ENCODE measurements around the gene RAET1G. TPM values are rescaled to one million over a fixed set of nuclear protein-coding genes. Genes with fewer than 3 reads are reported as not detected.
"Not testable (repeated sequence)": the region's sequence is repeated elsewhere in the genome, so short reads cannot be mapped to it uniquely, and the experiment has no call there.

RAET1G gene, protein sequence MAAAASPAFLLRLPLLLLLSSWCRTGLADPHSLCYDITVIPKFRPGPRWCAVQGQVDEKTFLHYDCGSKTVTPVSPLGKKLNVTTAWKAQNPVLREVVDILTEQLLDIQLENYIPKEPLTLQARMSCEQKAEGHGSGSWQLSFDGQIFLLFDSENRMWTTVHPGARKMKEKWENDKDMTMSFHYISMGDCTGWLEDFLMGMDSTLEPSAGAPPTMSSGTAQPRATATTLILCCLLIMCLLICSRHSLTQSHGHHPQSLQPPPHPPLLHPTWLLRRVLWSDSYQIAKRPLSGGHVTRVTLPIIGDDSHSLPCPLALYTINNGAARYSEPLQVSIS
- total RNA-seq, result not detected

DNA sequence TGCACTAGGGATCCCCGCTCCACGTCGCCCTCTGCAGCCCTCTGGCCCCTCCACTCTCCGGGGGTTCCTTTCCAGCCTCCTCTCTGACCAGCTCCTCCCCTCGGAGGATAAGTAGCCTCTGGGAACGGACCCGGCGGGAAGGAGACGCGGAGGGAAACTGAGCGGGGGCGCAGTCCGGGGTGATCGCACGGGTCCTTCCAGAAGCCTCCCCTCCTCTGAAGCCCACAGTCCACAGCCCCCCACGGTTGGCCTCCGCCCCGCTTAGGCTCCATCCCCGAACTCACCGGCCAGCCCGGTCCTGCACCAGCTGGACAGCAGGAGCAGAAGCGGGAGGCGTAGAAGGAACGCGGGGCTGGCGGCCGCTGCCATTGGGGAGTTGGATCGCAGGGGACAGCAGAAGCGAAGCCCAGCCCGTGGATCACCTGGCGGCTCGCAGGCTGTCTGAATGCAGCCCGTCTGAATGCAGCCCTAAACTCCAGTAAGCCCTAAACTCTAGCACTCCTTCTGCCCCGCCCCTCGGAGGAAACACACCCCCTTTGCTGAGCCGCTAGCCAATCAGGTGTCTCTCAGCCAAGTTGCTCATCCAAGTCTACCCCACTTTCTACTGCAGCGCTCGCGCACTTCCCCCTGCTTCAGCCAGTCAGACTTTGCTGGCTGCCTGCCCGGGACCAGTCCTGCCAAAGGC lies at the start of gene RAET1G:
Gene RAET1G, minus strand, starts transcription at position 480 of the 685 bp plus-strand sequence. Its CDS starts 111 bp downstream, at position 369.
- peak within 1 kb of the TSS; percentile 84 for H3K4me3 Mint-ChIP-seq
- H3K36me3 Mint-ChIP-seq, result no peaks in the 10 kb centered on the region
- no peak within 1 kb of the TSS for H3K27ac Mint-ChIP-seq
- peaks cover 63% of the 10 kb centered on the region for H3K27me3 Mint-ChIP-seq
- peaks cover 17% of the 10 kb centered on the region for H3K4me1 Mint-ChIP-seq
- POLR2A ChIA-PET, result no interaction called here
- no peaks in the 10 kb centered on the region for H3K9me3 Mint-ChIP-seq
- ATAC-seq (ENCODE audit: low read depth), result peak; percentile 92
- DNase-seq, result peak; percentile 75

DNA sequence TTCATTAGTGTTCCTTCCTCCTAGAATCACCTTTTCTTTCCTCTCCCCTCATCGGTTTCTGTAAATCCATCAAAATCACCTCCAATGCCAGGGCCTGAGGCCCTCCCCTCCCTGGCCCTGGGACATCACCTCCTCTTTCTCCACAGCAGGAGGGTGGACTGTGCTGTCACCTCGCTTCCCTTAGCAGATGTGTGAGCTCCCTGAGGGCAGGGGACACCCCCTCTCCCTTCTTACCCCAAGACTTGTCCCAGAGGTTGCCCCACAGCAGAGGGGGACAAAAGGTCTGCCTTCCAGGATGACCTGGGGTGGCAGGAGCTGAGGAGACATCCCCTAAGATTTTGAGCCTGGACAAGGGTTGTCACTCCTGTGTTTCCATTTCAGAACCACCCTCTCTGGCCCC lies 46.7 kb upstream of the RAET1G start:
- Mint-ChIP-seq H3K36me3 (peaks cover 4% of the 10 kb centered on the region), H3K4me1 (peaks cover 16% of the 10 kb centered on the region), H3K4me3 (no peak overlapping the region), H3K27ac (no peak overlapping the region), H3K9me3 (no peaks in the 10 kb centered on the region), H3K27me3 (peaks cover 58% of the 10 kb centered on the region)
- POLR2A ChIA-PET, result no interaction called here
- DNase-seq, result no peak
- ATAC-seq (ENCODE audit: low read depth), result no peak

DNA sequence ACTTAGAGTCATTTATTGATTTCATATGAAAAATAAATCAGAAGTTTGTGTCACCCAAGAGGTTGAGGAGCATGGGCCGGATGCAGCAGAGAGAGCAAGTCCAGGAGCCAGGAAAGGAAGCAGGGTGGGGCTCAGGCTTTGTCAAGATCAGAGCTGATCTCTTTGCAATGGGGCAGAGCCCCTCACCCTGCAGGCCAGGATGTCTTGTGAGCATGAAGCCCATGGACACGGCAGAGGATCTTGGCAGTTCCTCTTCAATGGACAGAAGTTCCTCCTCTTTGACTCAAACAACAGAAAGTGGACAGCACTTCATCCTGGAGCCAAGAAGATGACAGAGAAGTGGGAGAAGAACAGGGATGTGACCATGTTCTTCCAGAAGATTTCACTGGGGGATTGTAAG lies 46.0 kb upstream of the RAET1G start:
- H3K27ac Mint-ChIP-seq; H3K4me3 Mint-ChIP-seq; ATAC-seq (ENCODE audit: low read depth); H3K9me3 Mint-ChIP-seq; POLR2A ChIA-PET; H3K36me3 Mint-ChIP-seq; DNase-seq: not testable (repeated sequence)
- peaks cover 14% of the 10 kb centered on the region for H3K4me1 Mint-ChIP-seq
- peaks cover 58% of the 10 kb centered on the region for H3K27me3 Mint-ChIP-seq

DNA sequence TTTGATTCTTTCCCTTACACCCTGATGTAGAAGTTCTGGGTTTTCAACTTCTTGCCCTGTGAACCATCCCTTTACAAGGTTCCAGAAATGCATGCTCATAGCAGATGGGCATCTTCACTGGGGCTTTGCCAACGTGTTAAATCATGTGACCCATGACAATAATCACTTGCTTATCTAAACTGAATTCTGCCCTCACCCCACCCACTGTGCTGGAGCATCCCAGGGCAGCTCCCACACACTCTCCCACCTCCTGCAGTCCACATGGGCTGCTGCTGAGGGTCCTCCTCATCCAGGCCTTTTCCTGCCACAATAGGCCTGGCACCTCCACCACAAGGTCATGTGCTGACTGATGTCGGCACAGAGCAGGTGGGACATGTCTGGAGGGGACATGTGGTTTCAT lies 45.1 kb upstream of the RAET1G start:
- Mint-ChIP-seq H3K27me3 (peaks cover 64% of the 10 kb centered on the region), H3K4me1 (peaks cover 19% of the 10 kb centered on the region)
- POLR2A ChIA-PET; H3K27ac Mint-ChIP-seq; H3K9me3 Mint-ChIP-seq; ATAC-seq (ENCODE audit: low read depth); H3K36me3 Mint-ChIP-seq; DNase-seq; H3K4me3 Mint-ChIP-seq: not testable (repeated sequence)

DNA sequence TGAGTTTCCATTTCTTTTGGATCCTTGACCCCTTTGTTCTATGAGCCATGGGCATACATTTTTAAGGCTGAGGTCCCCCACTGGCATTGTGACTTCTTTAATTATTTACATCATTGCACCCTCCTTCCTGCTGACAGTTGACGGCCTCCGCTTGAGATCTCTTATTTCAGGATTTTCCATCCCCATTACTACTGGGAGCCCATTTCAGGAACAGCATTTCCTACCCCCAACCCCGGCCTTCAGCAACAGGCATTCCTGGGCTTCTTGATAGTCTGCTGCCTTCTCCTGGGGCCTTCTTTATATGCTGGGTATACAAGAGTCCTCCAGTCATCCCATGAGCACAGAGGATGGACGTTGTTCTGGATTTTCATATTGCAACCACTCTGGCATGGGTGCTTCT lies 44.7 kb upstream of the RAET1G start:
- POLR2A ChIA-PET, result no interaction called here
- ATAC-seq (ENCODE audit: low read depth) (no peak), DNase-seq (no peak)
- H3K27me3 Mint-ChIP-seq, result peaks cover 65% of the 10 kb centered on the region
- H3K4me3 Mint-ChIP-seq, result no peak overlapping the region
- no peak overlapping the region for H3K27ac Mint-ChIP-seq
- H3K4me1 Mint-ChIP-seq, result peaks cover 20% of the 10 kb centered on the region
- H3K36me3 Mint-ChIP-seq, result peaks cover 4% of the 10 kb centered on the region
- no peaks in the 10 kb centered on the region for H3K9me3 Mint-ChIP-seq

DNA sequence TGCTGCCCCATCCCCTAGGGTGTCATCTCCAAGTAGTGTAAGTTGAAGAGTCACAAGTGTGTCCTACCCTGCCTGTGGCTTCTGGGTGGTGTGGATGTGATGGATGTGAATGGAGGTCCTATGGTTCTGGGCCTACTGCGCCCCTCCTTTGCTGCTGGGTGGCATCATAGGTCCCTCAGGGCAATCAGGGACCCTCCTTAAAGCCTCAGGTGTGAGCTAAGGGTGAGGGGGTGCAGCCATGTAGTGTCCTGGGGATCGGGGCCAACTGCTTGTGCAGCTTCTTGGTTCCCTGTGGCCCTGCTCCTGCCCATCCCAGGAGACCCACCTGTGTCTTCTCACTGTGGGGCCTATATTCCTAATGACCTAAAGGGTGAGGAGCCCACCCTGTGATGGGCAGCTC lies 43.4 kb upstream of the RAET1G start:
- H3K27me3 Mint-ChIP-seq, result peaks cover 73% of the 10 kb centered on the region
- POLR2A ChIA-PET; H3K36me3 Mint-ChIP-seq; H3K9me3 Mint-ChIP-seq; ATAC-seq (ENCODE audit: low read depth); DNase-seq; H3K27ac Mint-ChIP-seq; H3K4me3 Mint-ChIP-seq: not testable (repeated sequence)
- peaks cover 20% of the 10 kb centered on the region for H3K4me1 Mint-ChIP-seq

DNA sequence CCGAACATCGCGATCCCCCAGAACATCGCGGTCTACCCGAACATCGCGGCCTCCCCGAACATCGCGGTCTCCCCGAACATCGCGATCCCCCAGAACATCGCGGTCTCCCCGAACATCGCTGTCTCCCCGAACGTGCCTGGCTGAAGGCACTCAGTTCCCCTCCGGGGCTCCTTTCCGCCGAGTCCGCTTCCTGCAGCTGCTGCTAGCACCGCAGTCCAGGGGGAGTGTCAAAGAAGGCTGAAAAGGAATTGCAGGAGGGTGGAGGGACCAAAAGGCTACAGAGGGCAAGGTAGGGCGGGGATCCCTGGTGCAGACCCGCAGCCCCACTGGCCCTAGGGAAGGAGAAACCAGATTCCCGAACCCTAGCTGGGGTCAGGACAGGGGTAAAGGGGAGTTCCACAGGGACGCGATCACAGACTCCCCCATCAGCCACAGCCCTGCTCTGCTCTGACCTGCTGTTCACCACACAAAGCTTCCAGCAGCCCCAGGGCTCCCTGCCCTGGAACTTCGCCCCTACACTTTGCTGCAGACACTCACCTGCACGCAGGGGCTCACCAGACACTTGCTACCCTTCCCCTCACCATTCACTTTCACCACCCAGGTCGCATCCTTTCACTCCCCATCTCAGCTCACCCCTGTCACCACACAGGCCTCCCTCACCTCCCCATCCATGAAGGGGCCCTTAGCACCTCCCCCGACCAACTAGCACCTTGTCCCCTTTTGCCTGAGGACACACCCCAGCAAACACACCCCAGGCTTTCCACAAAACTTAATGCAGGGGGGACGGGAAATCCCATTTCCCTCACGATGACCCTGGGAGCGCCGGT lies 42.5 kb upstream of the RAET1G start:
- Mint-ChIP-seq H3K4me3 (peak overlapping the region; percentile 92), H3K27me3 (peaks cover 80% of the 10 kb centered on the region), H3K27ac (peak overlapping the region; percentile 88), H3K36me3 (peaks cover 3% of the 10 kb centered on the region), H3K9me3 (no peaks in the 10 kb centered on the region), H3K4me1 (peaks cover 20% of the 10 kb centered on the region)
- DNase-seq (no peak), ATAC-seq (ENCODE audit: low read depth) (no peak)
- POLR2A ChIA-PET, result no interaction called here

DNA sequence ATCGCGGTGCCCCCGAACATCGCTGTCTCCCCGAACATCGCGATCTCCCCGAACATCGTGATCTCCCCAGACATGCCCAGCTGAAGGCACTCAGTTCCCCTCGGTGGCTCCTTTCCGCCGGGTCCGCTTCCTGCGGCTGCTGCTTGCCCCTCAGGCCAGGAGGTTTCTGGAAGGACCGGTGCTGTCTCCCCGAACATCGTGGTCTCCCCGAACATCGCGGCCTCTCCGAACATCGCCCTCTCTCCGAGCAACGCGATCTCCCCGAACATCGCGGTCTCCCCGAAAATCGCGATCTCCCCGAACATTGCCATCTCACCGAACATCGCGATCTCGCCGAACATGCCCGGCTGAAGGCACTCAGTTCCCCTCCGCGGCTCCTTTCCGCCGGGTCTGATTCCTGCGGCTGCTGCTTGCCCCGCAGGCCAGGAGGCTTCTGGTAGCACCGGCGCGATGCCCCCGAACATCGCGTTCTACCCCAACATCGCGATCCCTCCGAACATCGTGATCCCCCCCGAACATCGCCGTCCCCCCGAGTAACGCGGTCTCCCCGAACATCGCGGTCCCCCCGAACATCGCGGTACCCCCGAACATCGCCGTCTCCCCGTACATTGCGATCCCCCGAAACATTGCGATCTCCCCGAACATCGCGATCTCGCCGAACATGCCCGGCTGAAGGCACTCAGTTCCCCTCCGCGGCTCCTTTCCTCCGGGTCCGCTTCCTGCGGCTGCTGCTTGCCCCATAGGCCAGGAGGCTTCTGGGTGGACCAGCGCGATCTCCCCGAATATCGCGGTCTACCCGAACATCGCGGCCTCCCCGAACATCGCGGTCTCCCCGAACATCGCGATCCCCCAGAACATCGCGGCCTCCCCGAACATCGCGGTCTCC lies 41.6 kb upstream of the RAET1G start:
- Mint-ChIP-seq H3K4me1 (peaks cover 20% of the 10 kb centered on the region), H3K27me3 (peaks cover 84% of the 10 kb centered on the region), H3K4me3 (peak overlapping the region; percentile 92), H3K9me3 (no peaks in the 10 kb centered on the region), H3K36me3 (peaks cover 3% of the 10 kb centered on the region), H3K27ac (peak overlapping the region; percentile 88)
- ATAC-seq (ENCODE audit: low read depth) (no peak), DNase-seq (peak; percentile 60)
- POLR2A ChIA-PET, result no interaction called here

DNA sequence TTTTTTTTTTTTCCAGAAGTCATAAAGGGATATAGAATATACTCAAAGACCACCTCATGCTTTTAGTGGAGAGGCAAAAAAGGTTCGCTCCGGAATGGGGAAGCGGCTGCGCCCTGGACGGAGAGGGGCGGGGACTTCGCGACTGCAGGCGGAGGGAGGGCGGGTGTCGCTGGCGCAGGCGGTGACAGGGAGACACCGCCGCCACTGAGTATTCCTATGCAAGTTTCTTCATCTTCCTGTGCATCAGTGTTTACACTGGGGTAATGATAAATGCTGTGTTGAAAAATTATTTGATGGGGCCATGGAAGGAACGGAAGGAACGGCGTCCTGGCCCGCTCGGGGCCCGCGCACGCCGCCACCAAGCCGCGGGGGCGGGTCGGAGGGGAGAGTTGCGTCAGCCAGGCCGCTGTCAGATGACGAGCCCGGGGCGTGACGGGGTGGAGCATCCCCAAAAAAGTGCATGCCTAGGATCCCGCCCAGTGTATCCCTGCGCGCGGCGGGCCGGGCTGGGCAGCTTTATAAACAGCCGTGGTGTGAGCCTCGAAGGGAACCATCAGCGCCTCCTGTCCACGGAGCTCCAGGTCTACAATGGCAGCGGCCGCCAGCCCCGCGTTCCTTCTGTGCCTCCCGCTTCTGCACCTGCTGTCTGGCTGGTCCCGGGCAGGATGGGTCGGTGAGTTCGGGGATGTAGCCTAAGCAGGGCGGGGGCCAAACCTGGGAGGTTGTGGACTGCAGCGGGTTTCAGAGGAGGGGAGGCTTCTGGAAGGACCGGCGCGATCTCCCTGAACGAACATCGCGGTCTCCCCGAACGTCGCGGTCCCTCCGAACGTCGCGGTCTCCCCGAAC lies 40.8 kb upstream of the RAET1G start, which contains the start of gene ULBP1:
Gene ULBP1, plus strand, starts transcription at position 482 of the 846 bp plus-strand sequence. Its CDS starts 107 bp downstream, at position 589.
- DNase-seq, result peak; percentile 86
- no peaks in the 10 kb centered on the region for H3K36me3 Mint-ChIP-seq
- H3K27ac Mint-ChIP-seq, result peak within 1 kb of the TSS; percentile 88
- POLR2A ChIA-PET, result no interaction called here
- ATAC-seq (ENCODE audit: low read depth), result peak; percentile 78
- H3K9me3 Mint-ChIP-seq, result no peaks in the 10 kb centered on the region
- H3K4me3 Mint-ChIP-seq, result peak within 1 kb of the TSS; percentile 92
- H3K4me1 Mint-ChIP-seq, result peaks cover 20% of the 10 kb centered on the region
- H3K27me3 Mint-ChIP-seq, result peaks cover 84% of the 10 kb centered on the region

DNA sequence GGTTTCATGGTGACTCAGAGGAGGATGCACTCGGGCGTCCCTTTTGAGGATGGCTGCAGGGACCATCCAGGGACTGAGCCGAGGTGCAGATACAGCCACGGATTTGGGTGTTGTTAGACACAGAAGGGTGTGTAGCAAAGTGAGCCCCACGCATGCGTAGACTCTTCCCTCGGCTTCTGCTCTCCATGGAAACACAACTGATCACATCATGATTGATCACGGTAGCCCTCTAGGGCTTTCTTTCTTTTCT lies 40.2 kb upstream of the RAET1G start:
- peaks cover 20% of the 10 kb centered on the region for H3K4me1 Mint-ChIP-seq
- H3K27ac Mint-ChIP-seq, result peak overlapping the region; percentile 88
- H3K4me3 Mint-ChIP-seq, result peak overlapping the region; percentile 92
- DNase-seq, result peak; percentile 48
- no peaks in the 10 kb centered on the region for H3K36me3 Mint-ChIP-seq
- peaks cover 85% of the 10 kb centered on the region for H3K27me3 Mint-ChIP-seq
- POLR2A ChIA-PET, result no interaction called here
- peak; percentile 26 for ATAC-seq (ENCODE audit: low read depth)
- H3K9me3 Mint-ChIP-seq, result no peaks in the 10 kb centered on the region

DNA sequence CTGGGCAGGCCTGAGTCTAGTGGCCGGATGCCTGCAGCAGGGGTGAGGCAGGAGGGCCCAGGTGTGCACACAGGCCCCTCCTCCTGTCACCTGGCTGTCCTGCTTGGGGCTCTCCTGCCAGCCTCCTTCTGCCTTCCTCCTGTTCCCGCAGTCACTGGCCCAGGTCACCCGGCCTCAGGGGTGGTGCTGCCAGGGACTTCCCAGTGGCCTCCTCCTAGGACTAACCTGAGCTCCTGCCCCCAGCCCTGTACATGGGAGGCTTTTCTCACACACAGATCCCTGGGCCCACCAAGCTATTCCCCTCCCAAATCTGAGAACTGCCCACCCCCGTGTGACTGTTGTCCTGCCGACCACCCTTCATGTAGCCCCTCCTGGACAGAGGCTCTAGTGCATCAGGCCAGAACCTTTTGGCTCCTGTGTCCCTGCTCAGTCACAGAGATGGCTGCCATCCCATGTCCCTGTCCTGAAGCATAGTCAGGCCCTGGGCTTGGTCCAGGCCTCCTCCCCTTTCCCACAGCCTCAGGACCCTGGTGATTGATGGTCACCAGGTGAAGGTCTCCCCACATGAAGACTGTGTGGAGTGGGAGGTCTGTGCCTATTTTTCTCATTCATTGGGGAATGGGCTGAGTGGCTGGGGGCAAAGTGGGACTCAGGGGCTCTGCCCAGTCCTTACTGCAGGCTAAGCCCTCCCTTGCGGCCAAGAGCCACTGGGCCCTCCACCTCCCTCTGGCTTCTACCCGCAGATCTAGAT lies 39.7 kb upstream of the RAET1G start:
- ATAC-seq (ENCODE audit: low read depth) (no peak), DNase-seq (no peak)
- Mint-ChIP-seq H3K4me1 (peaks cover 20% of the 10 kb centered on the region), H3K9me3 (no peaks in the 10 kb centered on the region), H3K36me3 (no peaks in the 10 kb centered on the region), H3K4me3 (peak overlapping the region; percentile 92), H3K27ac (peak overlapping the region; percentile 88), H3K27me3 (peaks cover 85% of the 10 kb centered on the region)
- POLR2A ChIA-PET, result no interaction called here
